GM21381 (cell line): ENCODE data around the gene VPS26A.
"Not testable (repeated sequence)": the region's sequence is repeated elsewhere in the genome, so short reads cannot be mapped to it uniquely, and the experiment has no call there.

ENCODE experiments used
- ATAC-seq: cut with Tn5 transposase; IDR thresholded peaks from one replicate; pipeline ENCODE4 v1.9.1; 2021; ENCODE audit warnings: mild to moderate bottlenecking, moderate library complexity; ENCODE audit not compliant: unreplicated experiment

The VPS26A gene

GRCh38 chr10:69175326-69175725 is 51.3 kb downstream of the VPS26A start:
- not testable (repeated sequence) for ATAC-seq

GRCh38 chr10:69176823-69177222 is 52.8 kb downstream of the VPS26A start:
- ATAC-seq, result no peak

GRCh38 chr10:69179089-69179742 is 55.2 kb downstream of the VPS26A start:
- peak; percentile 10 for ATAC-seq

- peak; percentile 78 for ATAC-seq
These were observed 56.0 kb downstream of the VPS26A start, which contains the start of gene SUPV3L1 for GRCh38 chr10:69179743-69180524. Gene SUPV3L1, plus strand, starts transcription at chr10:69180234. Its CDS starts 58 bp downstream, at chr10:69180292.

- ATAC-seq, result peak; percentile 25
These were observed 56.7 kb downstream of the VPS26A start for GRCh38 chr10:69180525-69181204.

- no peak for ATAC-seq
These were observed 57.5 kb downstream of the VPS26A start for GRCh38 chr10:69181433-69181832.

- no peak for ATAC-seq
These were observed 58.0 kb downstream of the VPS26A start for GRCh38 chr10:69182005-69182404.

GRCh38 chr10:69186524-69186923 is 62.5 kb downstream of the VPS26A start:
- ATAC-seq, result no peak

- ATAC-seq, result no peak
These were observed 77.1 kb downstream of the VPS26A start for GRCh38 chr10:69201045-69201444.

GRCh38 chr10:69202332-69202731 is 78.4 kb downstream of the VPS26A start:
- ATAC-seq, result no peak

- no peak for ATAC-seq
These were observed 84.8 kb downstream of the VPS26A start for GRCh38 chr10:69208761-69209160.

GRCh38 chr10:69209787-69210484 is 86.0 kb downstream of the VPS26A start:
- no peak for ATAC-seq

GRCh38 chr10:69211104-69211503 is 87.1 kb downstream of the VPS26A start:
- no peak for ATAC-seq

GRCh38 chr10:69211524-69211923 is 87.5 kb downstream of the VPS26A start:
- no peak for ATAC-seq

GRCh38 chr10:69213591-69214311 is 89.8 kb downstream of the VPS26A start:
- ATAC-seq, result no peak

- no peak for ATAC-seq
These were observed 90.7 kb downstream of the VPS26A start for GRCh38 chr10:69214666-69215131.

GRCh38 chr10:69215405-69216171 is 91.6 kb downstream of the VPS26A start:
- no peak for ATAC-seq

- ATAC-seq, result no peak
These were observed 92.7 kb downstream of the VPS26A start for GRCh38 chr10:69216577-69217118.

GRCh38 chr10:69217119-69217754 is 93.3 kb downstream of the VPS26A start:
- no peak for ATAC-seq
